GOT3 (cell line): ENCODE data around the gene NPAS1.
"Not testable (repeated sequence)": the region's sequence is repeated elsewhere in the genome, so short reads cannot be mapped to it uniquely, and the experiment has no call there.

Experiments
- DNase-seq: peaks from one replicate; lab custom pipeline; 2025; ENCODE audit warnings: mixed read lengths; lab: John Stamatoyannopoulos, UW

NPAS1 gene

DNA sequence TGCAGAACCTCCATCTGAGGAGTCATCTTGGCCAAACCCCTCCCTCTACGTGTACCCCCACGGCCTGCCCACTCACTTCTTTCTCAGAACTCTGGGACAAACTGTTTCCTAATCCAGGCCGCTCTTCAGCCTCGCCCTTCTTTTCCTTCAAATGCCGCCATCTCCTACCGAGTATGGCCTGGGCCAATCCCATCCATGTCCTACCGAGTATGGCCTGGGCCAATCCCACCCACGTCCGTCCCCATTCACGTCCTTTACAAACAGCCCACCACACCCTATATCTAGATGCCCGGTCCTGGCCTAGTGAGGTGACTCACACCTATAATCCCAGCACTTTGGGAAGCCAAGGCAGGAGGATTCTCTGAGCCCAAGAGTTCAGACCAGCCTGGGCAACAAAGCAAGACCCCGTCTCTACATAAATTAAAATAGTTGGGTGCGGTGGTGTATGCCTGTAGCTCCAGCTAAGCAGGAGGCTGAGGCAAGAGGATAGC lies 27.7 kb downstream of the NPAS1 start:
- no peak for DNase-seq

DNA sequence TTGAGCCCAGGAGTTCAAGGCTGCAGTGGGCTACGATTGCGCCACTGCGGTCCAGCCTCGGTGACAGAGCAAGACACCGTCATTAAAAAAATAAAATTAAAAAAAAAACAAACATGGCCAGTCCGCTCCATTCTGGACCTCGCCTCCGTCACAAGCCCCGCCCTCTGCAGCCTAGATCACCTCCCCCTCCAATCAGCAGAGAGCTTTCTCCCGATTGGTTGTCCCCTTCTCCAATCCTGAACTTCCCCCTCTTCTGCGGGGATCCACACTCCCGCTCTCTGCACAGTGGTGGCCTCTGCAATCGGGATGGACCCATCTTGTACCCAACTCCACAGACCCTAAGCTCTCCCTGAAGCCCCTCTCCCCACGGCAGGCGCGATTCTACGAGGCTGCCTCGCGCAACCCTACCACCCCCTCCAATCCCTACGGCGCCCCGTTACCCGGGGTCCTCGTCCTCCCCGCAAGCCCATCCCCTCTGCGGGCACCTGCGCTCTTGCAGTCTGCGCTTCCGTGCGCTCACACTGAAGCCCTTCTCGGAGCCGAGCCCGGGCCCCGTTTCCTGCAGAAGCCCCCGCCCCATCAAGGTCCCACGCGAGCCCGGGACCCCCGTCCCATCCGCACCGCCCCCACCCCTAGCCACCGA lies 28.2 kb downstream of the NPAS1 start:
- DNase-seq = peak; percentile 69

DNA sequence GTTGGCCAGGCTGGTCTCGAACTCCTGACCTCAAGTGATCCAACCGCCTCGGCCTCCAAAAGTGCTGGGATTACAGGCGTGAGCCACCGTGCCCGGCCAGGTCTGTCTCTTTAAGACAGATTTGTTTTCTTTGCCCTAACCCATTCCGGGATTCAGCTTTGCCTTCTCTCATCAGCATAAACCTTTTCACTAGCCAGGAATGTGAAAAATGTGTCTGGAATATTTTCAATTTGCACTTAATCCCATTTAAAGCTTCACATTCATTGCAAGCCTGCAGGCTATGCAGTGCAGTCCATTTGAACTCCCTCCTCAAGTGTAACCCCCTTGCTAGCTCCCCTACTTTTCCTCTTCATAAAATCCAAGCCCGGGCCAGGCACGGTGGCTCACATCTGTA lies 29.7 kb downstream of the NPAS1 start:
- no peak for DNase-seq

DNA sequence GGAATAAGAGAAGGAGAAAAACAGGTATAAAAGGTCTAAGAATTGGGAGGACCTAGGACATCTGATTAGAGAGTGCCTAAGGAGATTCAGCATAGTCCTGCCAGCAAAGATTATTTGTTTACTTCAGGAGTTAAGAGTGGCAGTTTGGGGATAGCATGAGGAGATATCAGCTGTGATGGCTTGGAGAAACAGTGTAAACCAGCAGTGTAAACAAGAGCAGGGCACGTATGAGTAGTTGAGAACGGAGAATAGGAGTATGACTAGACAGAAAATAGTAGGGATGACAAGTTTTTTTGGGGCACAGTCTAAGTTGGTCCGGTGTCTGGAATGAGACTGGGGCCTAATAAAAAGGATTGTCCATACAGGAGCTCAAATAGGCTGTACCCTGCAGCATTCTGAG lies 30.9 kb downstream of the NPAS1 start:
- not testable (repeated sequence) for DNase-seq

DNA sequence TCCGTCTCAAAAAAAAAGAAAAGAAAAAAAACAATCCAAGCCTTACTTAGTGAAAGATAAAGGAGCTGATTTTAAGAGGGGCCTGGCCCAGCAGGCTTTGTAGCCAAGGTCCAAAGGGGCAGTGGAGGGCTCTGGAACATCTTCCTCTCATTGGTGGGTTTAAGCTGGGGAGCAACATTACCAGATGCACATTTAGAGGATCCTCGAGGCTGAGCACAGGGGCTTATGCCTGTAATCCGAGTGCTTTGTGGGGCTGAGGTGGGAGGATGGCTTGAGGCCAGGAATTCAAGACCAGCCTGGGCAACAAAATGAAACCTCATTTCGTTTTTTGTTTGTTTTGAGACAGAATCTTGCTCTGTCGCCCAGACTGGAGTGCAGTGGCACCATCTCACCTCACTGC lies 36.8 kb downstream of the NPAS1 start:
- DNase-seq = no peak

DNA sequence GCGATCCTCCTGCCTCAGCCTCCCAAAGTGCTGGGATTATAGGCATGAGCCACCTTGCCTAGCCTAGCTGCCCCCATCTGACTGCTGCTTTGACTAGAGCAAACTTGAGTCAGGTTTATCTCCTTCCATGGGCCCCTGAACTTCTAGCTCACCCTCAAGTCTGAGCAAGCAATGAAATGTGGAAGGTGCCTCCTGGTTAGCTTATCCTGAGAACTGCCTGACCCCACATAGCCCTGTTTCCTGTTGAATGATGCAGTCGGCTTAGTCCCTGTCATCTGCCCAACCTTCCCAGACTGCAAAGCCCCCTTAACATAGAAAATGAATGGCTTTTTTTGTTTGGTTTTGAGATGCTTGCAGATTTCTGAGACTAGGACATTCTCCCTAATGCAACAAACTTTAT lies 37.7 kb downstream of the NPAS1 start:
- no peak for DNase-seq

DNA sequence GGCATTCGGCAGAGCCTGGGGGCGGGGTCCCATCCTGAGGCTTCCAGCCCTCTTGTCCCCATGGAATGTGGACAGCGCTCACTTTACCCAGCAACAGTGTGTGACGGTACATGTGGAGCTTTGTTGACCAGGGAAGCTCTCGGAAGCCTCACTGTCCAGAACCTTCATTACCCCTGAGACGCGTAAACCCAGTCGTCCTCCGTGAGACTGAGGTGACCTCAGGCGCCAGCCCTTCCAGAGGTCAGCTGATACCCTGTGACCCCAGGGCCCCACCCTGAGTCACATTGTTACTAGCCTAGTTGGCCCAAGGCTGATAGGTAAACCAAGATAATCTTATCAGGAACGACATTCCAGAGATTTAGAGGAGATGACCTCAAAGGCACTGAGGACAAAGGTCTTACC lies 39.0 kb downstream of the NPAS1 start:
- DNase-seq = no peak

DNA sequence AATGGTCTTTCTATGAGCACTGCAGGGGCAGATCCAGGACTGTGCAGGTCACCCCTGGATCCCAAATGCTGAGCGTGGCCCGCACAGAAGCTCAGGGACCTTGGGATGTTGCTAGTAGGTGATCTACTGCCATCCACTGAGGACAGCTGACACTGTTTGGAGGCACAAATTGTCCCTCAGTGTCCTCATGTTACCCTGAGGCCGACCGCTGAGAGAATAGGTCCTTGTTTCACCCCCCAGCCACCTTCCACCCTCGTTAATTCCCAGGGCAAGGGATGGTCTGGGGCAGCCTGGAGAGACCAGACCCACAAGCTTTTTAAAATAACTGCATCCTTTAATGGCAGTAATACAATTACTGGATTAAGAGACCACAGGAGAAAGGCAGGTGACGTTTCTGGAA lies 44.2 kb downstream of the NPAS1 start:
- no peak for DNase-seq

DNA sequence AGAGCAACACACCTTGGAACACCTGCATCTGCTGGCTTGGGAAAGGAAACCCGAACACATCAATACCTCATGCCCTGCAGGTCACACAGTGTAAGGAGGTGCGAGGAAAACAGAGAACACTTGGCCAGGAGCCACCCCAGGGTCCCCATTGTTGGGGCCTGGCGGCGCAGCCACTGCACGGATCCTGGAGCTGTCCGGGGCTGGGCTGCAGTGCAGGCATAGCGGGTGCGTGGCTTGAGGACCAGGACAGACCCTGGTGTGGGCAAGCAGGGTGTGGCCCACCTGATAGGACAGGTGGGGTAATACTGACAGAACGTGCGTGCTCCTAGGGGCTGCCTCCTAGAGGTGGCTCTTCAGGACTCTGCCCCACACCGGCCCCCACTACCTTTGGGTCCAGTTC lies 45.6 kb downstream of the NPAS1 start:
- DNase-seq = no peak

DNA sequence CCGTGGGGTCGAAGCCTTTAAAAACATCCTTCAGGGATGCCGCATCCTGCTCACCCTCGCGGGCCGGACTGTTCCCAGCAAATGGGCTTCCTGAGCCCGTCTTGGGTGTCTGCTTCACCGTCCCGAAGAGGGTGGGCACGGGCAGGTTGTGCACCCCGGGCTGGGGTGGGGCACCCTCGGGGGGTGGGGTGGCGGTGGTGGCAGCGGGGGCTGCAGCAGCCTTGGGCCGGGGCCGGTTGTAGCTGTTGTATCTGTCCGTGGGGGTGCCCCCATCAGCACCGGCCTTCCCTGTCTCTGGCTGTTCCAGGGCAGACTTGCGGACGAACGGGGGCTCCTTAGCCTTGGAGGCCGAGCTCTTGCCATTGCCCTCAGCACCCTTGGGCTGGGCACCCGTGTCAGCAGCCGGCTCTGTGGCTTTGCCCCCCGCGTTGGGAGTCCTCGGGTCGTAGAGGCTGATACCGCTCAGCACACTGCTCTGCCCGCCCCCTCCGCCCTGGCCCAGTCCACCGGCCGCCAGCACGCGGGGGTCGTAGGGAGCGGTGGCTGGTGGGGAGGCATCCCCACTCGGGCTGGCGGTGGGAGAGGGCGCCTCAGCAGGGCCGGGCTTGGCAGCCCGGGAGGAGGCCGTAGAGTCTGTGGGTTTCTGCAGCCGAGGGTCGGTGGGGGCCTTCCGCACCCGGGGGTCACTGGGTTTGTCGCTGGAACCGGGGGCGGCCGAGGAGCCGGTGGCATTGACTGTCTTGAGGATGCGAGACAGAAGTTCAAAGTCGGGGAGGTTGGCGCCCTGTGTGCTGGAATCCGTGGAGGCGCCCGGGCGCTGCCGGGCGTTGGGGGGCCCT lies 47.0 kb downstream of the NPAS1 start:
- no peak for DNase-seq

DNA sequence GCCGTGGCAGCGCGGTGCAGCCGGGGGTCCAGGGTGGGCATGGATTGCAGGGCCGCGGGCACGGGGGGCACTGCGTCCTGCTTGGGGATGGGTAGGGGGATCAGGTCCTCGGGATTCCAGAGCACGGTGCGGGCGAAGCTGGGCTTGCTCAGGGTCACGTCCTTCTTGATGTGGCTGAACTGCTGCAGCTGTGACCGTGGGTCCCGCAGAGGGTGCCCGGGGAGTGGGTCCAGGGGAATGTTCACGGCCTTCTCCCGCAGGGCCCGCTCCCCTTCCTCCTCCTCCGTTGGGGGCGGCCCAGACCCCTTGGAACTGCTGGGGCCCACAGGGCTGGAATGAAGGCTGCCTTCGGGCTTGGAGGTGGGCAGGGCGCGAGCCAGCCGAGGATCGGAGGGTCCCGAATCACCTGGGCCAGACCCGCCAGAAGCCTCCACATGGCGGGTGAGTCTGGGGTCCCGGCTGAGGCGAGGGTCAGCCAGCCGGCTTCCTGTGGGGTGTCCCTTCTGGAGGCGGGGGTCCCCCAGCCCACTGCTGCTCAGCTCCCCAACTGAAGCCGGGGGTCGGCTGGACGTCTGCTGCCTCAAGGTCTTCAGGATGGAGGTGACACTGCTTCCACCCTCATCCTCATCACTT lies 47.7 kb downstream of the NPAS1 start:
- no peak for DNase-seq

DNA sequence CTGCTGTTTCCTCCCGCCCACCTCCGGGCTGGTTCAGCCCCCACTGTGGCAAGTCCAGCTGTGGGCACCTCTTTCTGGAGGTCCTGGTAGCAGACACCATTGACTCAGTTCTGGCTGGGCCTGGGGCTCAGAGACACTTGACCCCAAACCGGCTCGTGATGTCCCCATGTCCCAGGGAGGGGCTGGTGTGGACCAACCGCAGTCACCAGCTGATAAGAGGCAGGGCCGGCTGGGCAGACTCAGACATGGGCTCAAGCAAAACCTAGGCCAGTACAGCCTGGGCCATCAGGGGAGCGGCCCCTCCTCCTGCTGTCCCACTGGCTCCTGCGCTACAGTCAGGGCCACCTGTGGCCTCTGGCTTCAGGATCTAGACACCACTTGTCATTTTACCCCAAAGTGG lies 48.6 kb downstream of the NPAS1 start:
- DNase-seq = no peak

DNA sequence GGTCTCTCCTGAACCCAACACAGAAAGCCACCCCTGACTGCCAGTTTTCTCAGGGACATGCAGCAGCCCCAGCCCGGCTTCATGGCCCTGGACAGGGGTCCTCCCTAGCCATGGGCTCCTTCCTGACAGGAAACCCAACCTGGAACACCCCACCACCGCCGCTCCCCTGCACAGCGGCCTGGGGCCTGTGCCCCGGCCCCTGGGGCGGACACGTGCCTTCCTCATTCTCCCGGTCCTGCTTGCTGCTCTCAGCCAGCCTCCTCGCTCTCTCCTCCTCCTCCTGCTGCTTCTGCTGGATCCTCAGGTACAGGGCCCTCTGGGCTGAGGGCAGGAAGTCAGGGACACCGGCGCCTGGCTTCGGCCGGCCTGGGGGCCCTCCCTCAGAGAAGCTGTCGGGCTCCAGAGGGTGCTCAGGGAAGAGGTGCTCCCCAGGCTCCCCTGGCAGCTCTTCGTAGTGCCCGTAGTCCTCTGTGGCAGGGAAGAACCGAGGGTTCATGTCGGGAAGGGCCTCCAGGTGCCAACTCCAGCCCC lies 49.3 kb downstream of the NPAS1 start:
- DNase-seq = no peak

DNA sequence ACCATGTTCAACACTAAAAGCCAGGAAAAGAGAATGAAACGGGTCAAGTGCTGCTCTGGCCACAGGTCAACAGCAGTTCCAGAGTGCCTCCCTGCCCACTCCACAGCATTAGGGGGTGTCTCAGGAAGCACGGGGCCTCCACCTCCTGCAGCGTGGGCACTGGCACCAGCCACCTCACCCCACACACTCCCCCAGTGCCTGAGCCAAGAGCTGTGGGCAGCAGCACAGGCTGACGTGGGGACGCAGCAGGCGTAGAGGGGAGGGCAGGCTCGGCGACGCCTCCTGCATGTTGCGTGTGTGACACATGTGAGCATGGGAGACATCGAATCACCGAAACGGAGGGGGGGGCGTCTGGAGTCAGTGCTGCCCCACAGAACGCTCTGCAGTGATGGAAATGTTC lies 50.2 kb downstream of the NPAS1 start:
- no peak for DNase-seq

DNA sequence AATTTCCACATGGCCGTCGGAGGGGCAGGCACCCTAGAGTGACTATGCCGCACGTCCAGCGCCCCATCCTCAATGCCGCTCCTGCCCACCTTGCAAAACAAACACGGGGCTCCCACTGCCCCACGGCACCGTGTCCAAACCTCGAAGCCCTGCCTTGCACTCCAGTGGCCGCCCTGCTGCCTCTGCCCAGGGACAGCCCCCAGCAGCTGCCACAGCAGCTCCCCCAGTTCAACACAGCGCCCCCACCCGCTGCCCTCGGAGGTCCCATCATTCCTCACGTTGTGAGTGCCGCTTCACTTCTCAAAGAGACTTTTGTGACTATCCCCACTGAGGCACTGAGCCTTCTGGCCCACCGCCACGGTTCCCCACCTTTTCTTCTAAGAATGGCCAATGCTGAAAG lies 51.1 kb downstream of the NPAS1 start:
- DNase-seq = no peak

DNA sequence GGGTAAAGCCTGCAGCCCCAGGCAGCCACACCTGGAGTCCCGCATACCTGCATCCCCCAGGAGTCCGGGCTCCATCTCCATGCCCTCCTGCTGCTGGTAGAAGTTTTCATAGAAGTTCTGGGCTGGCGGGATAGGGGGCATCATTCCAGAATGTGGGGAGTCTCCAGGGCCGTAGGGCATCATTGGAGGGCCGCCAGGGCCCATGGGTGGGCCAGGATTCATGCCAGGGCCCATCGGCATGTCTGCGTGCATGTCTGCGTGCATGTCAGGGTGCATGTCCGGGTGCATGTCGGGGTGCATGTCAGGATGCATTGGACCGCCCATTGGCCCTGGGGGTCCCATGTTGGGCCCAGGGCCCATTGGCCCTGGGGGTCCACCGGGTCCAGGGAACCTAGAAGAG lies 52.1 kb downstream of the NPAS1 start:
- no peak for DNase-seq

DNA sequence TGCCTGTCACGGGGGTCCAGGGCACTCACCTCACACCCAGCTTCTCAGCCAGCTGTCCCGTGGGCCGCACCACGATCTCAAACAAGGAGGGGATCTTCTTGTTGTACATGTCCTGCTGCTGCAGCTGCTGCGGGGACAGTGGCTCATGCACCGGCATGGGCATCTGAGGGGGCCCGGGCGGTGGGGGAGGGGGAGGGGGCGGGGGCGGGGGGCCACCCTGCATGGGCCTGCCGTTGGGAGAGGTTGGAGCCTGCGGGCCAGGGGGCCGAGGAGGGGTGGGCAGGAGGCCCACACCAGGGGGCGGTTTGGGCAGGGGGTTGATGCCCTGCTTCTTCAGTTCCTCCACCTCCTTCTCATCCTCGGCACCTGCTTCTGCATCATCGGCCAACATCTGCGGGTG lies 52.7 kb downstream of the NPAS1 start:
- no peak for DNase-seq

DNA sequence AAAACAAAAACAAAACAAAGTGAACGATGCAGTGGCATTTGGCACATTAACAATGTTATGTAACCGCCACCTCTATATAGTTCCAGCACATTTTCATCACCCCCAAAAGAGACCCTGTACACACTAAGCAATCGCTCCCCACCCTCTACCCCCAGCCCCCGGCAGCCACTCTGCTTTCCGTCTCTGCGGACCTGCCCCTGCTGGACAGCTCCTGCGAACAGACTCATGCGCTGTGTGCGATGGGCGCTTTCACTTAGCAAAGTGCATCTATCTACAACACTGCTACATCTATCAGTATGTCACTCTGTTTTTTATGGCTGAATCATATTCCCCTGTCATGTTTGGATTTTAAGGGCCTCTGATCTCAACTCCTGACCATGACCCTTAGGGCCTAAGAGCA lies 53.9 kb downstream of the NPAS1 start:
- no peak for DNase-seq

DNA sequence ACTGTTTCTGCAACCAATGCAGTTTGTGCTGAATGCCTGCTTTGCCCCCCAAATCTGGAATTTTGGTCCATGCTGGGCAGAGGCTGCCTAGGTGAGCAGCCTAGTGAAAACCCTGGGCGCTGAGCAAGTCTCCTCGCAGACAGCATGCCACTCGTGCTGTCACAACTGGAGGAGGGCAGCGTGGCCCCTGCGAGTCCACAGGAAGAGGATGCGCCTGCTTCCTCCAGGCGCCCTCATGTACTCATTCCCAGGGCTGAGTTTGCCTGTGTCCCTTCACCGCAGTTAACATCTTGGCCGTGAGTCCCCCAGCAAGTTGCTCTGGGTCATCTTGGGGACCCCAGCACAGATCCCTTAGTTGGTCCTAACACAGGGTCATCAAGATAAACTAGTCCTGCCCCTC lies 55.0 kb downstream of the NPAS1 start:
- DNase-seq = no peak

DNA sequence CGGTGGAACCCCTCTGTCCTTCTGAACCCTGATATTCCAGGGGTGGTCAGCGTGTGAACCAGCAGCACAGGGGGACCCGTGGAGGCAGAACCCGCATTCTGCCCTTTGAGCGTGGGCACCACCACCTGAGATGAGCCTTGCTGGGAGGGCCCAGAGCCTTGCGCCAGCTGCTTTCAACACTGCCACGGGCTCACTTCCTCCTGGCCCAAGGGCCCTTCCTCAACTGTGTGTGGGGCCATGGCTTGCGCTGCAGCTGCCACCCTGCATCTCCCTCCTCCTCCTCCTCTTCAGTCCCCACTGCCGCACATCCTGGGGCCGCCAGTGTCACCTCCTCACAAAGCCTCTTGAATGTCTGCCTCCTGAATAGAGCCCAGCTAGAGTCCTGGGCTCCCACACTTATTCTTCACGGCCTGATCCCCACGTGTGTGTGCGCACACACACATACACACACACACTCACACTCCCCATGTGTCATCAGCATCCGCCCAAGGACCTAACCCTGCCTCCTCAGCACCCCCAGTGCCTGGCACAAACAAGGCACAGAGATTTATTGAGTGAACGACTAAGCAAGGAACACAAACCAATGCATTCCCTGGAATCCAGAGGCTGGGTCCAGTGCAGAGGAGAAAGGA lies 55.7 kb downstream of the NPAS1 start:
- DNase-seq = no peak

DNA sequence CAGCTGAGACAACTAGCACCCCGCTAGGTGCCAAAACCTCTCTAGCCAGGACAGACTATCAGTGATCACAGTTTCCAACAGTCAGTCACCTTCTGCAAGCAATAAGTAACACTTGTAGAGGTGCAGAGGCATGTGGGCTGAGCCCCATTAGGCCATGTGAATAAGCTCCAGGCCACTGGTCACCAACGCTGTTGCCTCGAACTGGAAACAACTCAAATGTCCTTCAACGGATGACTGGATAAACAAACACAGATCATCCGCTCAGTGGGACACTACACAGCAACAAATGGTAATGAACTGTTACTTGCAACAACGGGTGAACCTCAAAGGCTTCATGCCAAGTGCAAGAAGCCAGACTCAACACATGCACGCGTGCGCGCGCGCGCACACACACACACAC lies 56.3 kb downstream of the NPAS1 start:
- DNase-seq = no peak

DNA sequence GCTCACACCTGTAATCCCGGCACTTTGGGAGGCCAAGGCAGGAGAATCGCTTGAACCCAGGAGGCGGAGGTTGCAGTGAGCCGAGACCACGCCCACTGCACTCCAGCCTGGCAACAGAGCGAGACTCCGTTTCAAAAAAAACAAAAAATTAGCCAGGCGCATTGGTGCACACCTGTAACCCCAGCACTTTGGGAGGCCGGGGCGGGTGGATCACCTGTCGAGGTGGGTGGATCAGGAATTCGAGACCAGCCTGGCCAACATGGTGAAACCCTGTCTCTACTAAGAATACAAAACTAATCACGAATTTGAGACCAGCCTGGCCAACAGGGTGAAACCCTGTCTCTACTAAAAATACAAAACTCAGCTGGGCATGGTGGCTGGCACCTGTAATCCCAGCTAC lies 58.7 kb downstream of the NPAS1 start:
- not testable (repeated sequence) for DNase-seq
